Stimulated activated CD8-positive, alpha-beta memory T cell treated with anti-CD3 and anti-CD28 coated beads, Interleukin-4, amount 100 ng/mL, for 24 hours (primary cell): ENCODE data around the gene MSL1.
"Not testable (repeated sequence)": the region's sequence is repeated elsewhere in the genome, so short reads cannot be mapped to it uniquely, and the experiment has no call there.

Experiments used
- DNase-seq: peaks from one replicate; pipeline ENCODE4 v3.0.0-alpha.2; 2020; ENCODE audit warnings: low read depth

Gene MSL1

GRCh38 chr17:40124279-40125141 lies 2.7 kb downstream of the MSL1 start:
- DNase-seq, result no peak

GRCh38 chr17:40129498-40129897 lies 7.7 kb downstream of the MSL1 start:
- no peak for DNase-seq

- no peak for DNase-seq
Measured at GRCh38 chr17:40130352-40131042, 8.7 kb downstream of the MSL1 start.

- no peak for DNase-seq
Measured at GRCh38 chr17:40134184-40134583, 12.4 kb downstream of the MSL1 start.

GRCh38 chr17:40135817-40136216 lies 14.0 kb downstream of the MSL1 start:
- DNase-seq, result no peak

- DNase-seq, result no peak
Measured at GRCh38 chr17:40139566-40140058, 17.8 kb downstream of the MSL1 start.

GRCh38 chr17:40143166-40143565 lies 21.4 kb downstream of the MSL1 start:
- DNase-seq, result not testable (repeated sequence)

GRCh38 chr17:40145476-40145875 lies 23.7 kb downstream of the MSL1 start:
- DNase-seq, result no peak

GRCh38 chr17:40148527-40148926 lies 26.8 kb downstream of the MSL1 start:
- DNase-seq, result no peak

- no peak for DNase-seq
Measured at GRCh38 chr17:40150276-40150675, 28.5 kb downstream of the MSL1 start.

GRCh38 chr17:40151414-40151963 lies 29.7 kb downstream of the MSL1 start:
- no peak for DNase-seq

- DNase-seq, result no peak
Measured at GRCh38 chr17:40153603-40154236, 31.9 kb downstream of the MSL1 start.

GRCh38 chr17:40157973-40158372 lies 36.2 kb downstream of the MSL1 start:
- no peak for DNase-seq

GRCh38 chr17:40158438-40159013 lies 36.8 kb downstream of the MSL1 start:
- DNase-seq, result no peak

GRCh38 chr17:40159456-40159855 lies 37.7 kb downstream of the MSL1 start:
- no peak for DNase-seq

GRCh38 chr17:40167685-40168261 lies 46.0 kb downstream of the MSL1 start:
- DNase-seq, result no peak

GRCh38 chr17:40168262-40168832 lies 46.6 kb downstream of the MSL1 start:
- DNase-seq, result no peak

- DNase-seq, result no peak
Measured at GRCh38 chr17:40170325-40170724, 48.6 kb downstream of the MSL1 start.

- no peak for DNase-seq
Measured at GRCh38 chr17:40171750-40172149, 50.0 kb downstream of the MSL1 start.

GRCh38 chr17:40173091-40173777 lies 51.5 kb downstream of the MSL1 start:
- DNase-seq, result no peak

GRCh38 chr17:40173778-40174135 lies 52.0 kb downstream of the MSL1 start:
- no peak for DNase-seq
